GM23248 (cell line): ENCODE results near the gene ST7.

Experiments
- EZH2 ChIP-seq: fragments of 200-600 bp; sonication (generic); IDR thresholded peaks from 2 replicates; pipeline ENCODE4 v1.6.1; 2018; ENCODE audit warnings: antibody characterized with exemption, mild to moderate bottlenecking; ENCODE audit not compliant: insufficient read depth, poor library complexity, severe bottlenecking
- EZH2phosphoT487 ChIP-seq: fragments of 200-600 bp; sonication (generic); IDR thresholded peaks from 2 replicates; pipeline ENCODE4 v1.6.1; 2018; ENCODE audit warnings: antibody characterized with exemption, moderate library complexity, mild to moderate bottlenecking, low read depth; ENCODE audit not compliant: insufficient read depth

DNA sequence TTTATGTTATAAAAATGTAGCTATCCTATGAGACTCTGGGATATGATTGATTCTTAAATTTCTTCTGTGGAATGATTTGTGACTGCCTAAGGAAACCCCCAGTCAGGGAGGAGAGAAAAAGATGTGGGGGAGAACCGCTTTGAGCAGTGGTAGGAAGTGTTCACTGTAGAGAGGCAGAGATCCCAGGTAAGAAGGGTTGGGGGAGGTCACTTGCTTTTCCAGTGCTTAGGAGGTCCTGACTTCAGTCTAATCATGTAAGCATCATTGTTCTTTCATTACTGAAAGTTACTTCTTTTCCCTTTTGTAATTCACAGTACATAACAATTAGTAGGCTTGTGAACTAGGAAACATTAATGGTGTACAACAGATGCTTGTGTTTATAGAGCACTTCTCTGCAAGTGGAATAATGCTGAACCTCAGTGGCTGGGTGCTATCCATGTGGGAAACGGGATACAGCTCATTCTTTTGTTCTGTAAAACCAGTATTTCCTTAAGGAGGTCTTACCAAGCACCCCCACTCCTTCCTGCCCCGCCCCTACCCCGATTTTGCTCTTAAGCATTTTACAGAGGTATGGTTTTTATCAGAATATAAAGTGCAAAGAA lies 165.4 kb downstream of the ST7 start:
- TF ChIP-seq EZH2 = no peak
- no peak for TF ChIP-seq EZH2phosphoT487
